Activated CD4-positive, alpha-beta memory T cell treated with anti-CD3 and anti-CD28 coated beads for 36 hours (primary cell): ENCODE results near the gene SCAF8. TPM values are rescaled to one million over a fixed set of nuclear protein-coding genes. Genes with fewer than 3 reads are reported as not detected.

Experiments used
- CTCF ChIA-PET: fragments of 350-600 bp; sonication (Branson Sonifier 250); formaldehyde crosslinking; loops from one replicate; lab custom pipeline; 2021; ENCODE audit warnings: antibody characterized with exemption, inconsistent platforms; lab: Charles Lee
- POLR2A ChIA-PET: fragments of 350-600 bp; sonication (Branson Sonifier 250); formaldehyde crosslinking; loops from one replicate; lab custom pipeline; 2021; ENCODE audit warnings: antibody characterized with exemption; lab: Charles Lee
- DNase-seq: peaks from one replicate; pipeline ENCODE4 v3.0.0-alpha.2; 2020
- H3K27ac Mint-ChIP-seq: one replicate; pipeline ENCODE4 v1.8.0; 2021; ENCODE audit warnings: mixed read lengths
- H3K27me3 Mint-ChIP-seq: one replicate; pipeline ENCODE4 v1.8.0; 2021; ENCODE audit warnings: mixed read lengths
- H3K36me3 Mint-ChIP-seq: one replicate; pipeline ENCODE4 v1.8.0; 2021; ENCODE audit warnings: mixed read lengths
- H3K4me1 Mint-ChIP-seq: one replicate; pipeline ENCODE4 v1.8.0; 2021; ENCODE audit warnings: low read depth, mixed read lengths
- H3K4me3 Mint-ChIP-seq: one replicate; pipeline ENCODE4 v1.8.0; 2021; ENCODE audit warnings: mild to moderate bottlenecking, mixed read lengths
- H3K9me3 Mint-ChIP-seq: one replicate; pipeline ENCODE4 v1.8.0; 2021; ENCODE audit warnings: mixed read lengths
- intact Hi-C: fragments of 100-400 bp; cut with micrococcal nuclease; formaldehyde crosslinking; loops from one replicate; pipeline ENCODE4 v1.15.1; 2023
- total RNA-seq, 2 experiments: library from RNA; stranded (reverse); gene quantifications; one replicate each; pipeline ENCODE4 v1.2.3, GENCODE V29; 2021

The SCAF8 gene
- total RNA-seq, 2 experiments from 2014 or later, result 30.1 to 31.7 TPM

DNA sequence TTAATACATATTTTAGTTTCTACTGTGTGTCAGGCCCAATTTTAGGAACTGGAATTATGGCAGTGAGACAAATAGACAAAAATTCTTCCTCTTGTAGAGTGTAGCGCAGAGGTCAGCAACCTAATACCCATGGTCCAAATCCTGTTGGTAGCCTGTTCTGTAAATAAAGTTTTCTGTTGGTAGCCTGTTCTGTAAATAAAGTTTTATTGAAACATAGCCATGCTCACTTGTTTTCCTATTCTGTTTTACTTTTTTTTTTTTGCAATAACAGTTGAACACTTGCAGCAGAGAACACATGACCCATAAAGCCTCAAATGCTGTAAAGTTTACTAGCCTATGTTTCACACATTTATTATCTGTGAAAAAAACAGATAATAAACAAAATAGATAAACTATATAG is 87.9 kb downstream of the SCAF8 start:
- Mint-ChIP-seq H3K4me1 (peaks cover 7% of the 10 kb centered on the region), H3K36me3 (peaks cover 47% of the 10 kb centered on the region), H3K27ac (no peak overlapping the region), H3K27me3 (no peaks in the 10 kb centered on the region), H3K9me3 (no peaks in the 10 kb centered on the region), H3K4me3 (no peak overlapping the region)
- ChIA-PET CTCF (interaction anchor here (1.0 kb wide), 1 partner anchor 145 kb away, joined by 3 read pairs; no protein-coding TSS in a partner anchor), POLR2A (no interaction called here)
- intact Hi-C loops, result no loop called here
- DNase-seq, result no peak

DNA sequence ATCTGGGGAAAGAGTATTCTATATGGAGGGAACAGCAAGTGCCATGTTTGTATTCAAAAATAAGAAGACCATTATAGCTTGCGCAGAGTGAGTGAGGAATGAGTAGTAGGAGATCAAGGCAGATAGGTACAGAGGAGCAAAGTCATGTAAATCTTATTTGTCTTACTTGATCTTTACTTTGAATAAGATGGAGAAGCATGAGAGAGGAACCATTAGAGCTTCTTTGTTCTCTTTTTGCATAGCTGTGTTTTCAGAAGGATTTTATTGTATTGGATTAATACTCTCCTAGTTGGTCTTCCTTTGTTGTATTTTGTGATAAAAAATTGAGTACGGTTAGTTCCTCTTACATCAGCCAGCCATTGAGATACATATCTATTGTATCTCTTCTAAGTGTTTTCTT is 88.4 kb downstream of the SCAF8 start:
- Mint-ChIP-seq H3K27ac (no peak overlapping the region), H3K27me3 (no peaks in the 10 kb centered on the region), H3K36me3 (peaks cover 42% of the 10 kb centered on the region), H3K4me3 (no peak overlapping the region), H3K4me1 (peaks cover 2% of the 10 kb centered on the region), H3K9me3 (no peaks in the 10 kb centered on the region)
- POLR2A ChIA-PET, result no interaction called here
- CTCF ChIA-PET, result interaction anchor here (1.0 kb wide), 1 partner anchor 146 kb away, joined by 3 read pairs; no protein-coding TSS in a partner anchor
- intact Hi-C loops, result no loop called here
- no peak for DNase-seq

DNA sequence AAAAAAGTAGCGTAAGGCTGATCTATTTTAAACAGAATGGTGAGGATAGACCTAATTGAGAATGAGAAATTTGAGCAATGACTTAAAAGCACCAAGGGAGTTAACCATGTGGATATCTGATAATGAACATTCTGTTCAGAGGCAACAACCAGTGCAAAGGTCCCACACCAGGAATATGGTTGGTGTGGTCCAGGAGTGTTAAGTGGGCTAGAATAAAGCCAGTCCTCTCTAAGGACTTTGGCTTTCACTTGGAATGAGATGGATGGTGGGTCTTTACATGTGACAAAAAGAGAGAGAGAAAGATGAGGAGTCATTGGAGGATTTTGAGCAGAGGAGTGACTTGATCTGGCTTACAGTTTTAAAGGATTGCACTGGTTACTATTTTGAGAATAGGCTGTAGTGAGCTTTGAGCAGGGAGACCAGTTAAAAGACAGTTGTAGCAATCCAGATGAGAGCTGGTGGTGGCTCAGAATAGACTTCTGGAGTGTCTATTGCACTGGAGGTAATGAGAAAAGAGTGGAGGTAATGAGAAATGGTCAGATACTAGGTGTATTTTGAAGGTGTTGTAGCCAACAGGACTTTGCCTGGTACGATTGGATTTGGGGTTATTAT is 89.8 kb downstream of the SCAF8 start:
- intact Hi-C loops, result no loop called here
- H3K36me3 Mint-ChIP-seq, result peaks cover 42% of the 10 kb centered on the region
- ChIA-PET CTCF (no interaction called here), POLR2A (no interaction called here)
- no peak for DNase-seq
- no peak overlapping the region for H3K4me3 Mint-ChIP-seq
- H3K27ac Mint-ChIP-seq, result no peak overlapping the region
- no peaks in the 10 kb centered on the region for H3K9me3 Mint-ChIP-seq
- no peaks in the 10 kb centered on the region for H3K27me3 Mint-ChIP-seq
- H3K4me1 Mint-ChIP-seq, result peaks cover 2% of the 10 kb centered on the region

DNA sequence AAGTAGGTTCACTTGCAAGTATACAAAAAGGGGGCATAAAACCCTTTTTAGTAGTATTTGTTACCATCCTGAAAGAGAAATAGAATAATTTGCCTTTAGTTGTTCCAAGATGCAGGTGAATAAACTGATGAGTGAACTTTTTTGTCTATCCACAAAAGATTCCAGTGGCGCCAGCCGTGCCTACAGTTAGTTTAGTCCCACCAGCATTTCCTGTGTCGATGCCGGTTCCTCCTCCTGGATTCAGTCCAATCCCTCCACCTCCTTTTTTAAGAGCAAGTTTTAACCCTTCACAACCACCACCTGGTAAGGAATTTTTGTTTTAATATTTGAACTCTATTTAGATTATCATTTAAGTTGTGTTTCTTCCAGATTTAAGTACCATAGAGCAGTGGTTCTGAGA is 90.9 kb downstream of the SCAF8 start:
- Mint-ChIP-seq H3K27ac (no peak overlapping the region), H3K9me3 (no peaks in the 10 kb centered on the region), H3K4me1 (peaks cover 2% of the 10 kb centered on the region), H3K36me3 (peaks cover 38% of the 10 kb centered on the region), H3K27me3 (no peaks in the 10 kb centered on the region), H3K4me3 (no peak overlapping the region)
- ChIA-PET POLR2A (no interaction called here), CTCF (interaction anchor here (1.4 kb wide), 1 partner anchor 92 kb away, joined by 3 read pairs; no protein-coding TSS in a partner anchor)
- intact Hi-C loops, result no loop called here
- no peak for DNase-seq

DNA sequence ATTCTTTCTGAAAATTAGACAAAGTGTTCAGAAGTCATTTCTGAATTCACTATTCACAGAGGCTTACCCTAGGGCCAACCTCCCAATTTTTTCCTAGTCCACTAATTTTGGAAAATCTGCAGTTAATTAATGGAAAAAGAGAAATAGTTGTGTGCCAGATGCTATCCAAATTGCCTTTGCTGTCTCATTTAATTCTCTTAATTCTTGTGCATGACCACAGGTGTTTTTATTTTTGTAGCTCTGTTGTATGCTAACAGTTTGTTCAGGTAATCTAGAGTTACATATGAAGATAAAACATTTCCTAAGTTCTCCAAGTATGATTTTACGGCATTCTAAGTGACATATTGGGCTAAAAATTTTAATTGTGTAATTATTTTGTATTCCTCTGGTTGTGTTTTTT is 96.8 kb downstream of the SCAF8 start:
- H3K9me3 Mint-ChIP-seq, result no peaks in the 10 kb centered on the region
- intact Hi-C loops, result no loop called here
- peaks cover 4% of the 10 kb centered on the region for H3K4me1 Mint-ChIP-seq
- H3K27ac Mint-ChIP-seq, result no peak overlapping the region
- H3K36me3 Mint-ChIP-seq, result peaks cover 36% of the 10 kb centered on the region
- CTCF ChIA-PET, result no interaction called here
- no peak overlapping the region for H3K4me3 Mint-ChIP-seq
- DNase-seq, result no peak
- no peaks in the 10 kb centered on the region for H3K27me3 Mint-ChIP-seq
- POLR2A ChIA-PET, result no interaction called here

DNA sequence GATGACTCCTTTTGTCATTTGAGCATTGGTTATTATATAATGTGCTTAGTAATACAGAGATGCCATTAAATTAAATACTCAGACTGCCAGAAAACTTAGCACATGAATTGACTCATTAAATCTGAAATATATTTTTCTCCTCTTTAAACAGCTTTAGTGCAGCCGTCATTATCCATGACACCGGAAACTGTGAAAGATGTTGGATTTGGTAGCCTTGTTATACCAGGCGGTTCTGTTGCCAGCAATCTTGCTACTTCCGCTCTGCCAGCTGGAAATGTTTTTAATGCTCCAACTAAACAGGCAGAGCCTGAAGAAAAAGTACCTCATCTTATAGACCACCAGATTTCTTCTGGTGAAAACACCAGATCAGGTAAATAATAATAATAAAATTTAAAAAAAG is 97.6 kb downstream of the SCAF8 start:
- no peak overlapping the region for H3K27ac Mint-ChIP-seq
- H3K36me3 Mint-ChIP-seq, result peaks cover 36% of the 10 kb centered on the region
- no peak for DNase-seq
- H3K4me1 Mint-ChIP-seq, result peaks cover 9% of the 10 kb centered on the region
- POLR2A ChIA-PET, result no interaction called here
- intact Hi-C loops, result no loop called here
- H3K9me3 Mint-ChIP-seq, result no peaks in the 10 kb centered on the region
- no peak overlapping the region for H3K4me3 Mint-ChIP-seq
- CTCF ChIA-PET, result no interaction called here
- H3K27me3 Mint-ChIP-seq, result no peaks in the 10 kb centered on the region

DNA sequence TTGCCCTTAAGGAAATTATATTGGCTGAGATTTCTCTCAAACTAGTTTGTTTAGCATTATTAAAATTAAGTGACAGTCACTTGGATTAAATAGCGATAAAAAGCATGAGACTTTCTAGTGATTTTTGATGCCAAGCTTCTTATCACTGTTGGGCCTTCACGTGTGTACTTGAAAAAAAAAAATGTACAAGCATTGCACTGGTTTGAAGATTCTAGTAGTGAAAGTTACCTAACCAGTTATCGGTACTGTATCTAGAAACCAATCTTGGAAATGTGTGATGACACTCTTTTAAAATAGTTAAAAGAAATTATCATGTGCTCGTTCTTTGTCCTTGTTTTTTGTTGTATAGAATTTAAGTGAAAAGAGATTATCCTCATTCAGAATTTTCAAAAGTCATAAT is 102.1 kb downstream of the SCAF8 start:
- Mint-ChIP-seq H3K4me1 (peaks cover 22% of the 10 kb centered on the region), H3K27ac (no peak overlapping the region), H3K9me3 (no peaks in the 10 kb centered on the region), H3K4me3 (no peak overlapping the region), H3K36me3 (peaks cover 19% of the 10 kb centered on the region), H3K27me3 (no peaks in the 10 kb centered on the region)
- intact Hi-C loops, result no loop called here
- no peak for DNase-seq
- ChIA-PET POLR2A (interaction anchor here (0.7 kb wide), 1 partner anchor 445 kb away, joined by 3 read pairs; no protein-coding TSS in a partner anchor), CTCF (no interaction called here)

DNA sequence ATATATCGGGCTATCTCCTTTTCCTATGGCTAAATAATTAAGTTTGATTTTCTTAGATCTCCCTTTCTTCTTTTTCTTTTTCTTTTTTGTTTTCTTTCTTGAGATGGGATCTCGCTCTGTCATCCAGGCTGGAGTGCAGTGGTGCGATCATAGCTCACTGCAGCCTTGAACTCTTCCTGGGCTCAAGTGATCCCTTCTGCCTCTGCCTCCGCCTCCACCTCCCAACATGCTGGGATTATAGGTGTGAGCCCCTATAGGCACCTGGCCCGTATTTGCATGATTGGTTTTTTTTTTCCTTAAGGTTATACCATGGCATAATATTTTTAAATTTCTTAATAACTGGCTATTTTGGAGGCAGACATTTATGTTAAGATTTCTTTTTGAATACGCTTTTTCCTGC is 106.3 kb downstream of the SCAF8 start:
- ChIA-PET CTCF (no interaction called here), POLR2A (no interaction called here)
- Mint-ChIP-seq H3K27ac (no peak overlapping the region), H3K4me1 (peaks cover 30% of the 10 kb centered on the region), H3K9me3 (no peaks in the 10 kb centered on the region), H3K27me3 (no peaks in the 10 kb centered on the region), H3K4me3 (no peak overlapping the region), H3K36me3 (peaks cover 5% of the 10 kb centered on the region)
- intact Hi-C loops, result no loop called here
- no peak for DNase-seq

DNA sequence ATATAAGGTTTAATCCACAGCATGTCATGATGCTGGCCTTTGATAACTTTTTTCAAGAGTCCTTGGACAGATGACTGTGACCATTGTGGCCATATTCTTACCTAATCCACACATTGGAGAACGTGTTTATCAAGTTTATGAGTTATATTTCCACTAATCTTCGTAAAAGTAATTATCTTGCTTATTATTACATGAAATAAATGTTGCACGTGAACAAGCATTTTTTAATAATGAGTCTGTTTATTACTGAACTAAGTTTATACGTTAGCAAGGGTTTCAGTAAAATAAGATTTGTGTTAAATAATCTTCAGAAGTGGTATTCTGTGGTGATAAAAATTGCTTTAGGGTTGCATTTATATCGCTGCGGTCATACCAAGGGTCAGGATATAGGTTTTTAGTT is 107.1 kb downstream of the SCAF8 start:
- CTCF ChIA-PET, result no interaction called here
- no peaks in the 10 kb centered on the region for H3K9me3 Mint-ChIP-seq
- H3K4me3 Mint-ChIP-seq, result no peak overlapping the region
- H3K27ac Mint-ChIP-seq, result no peak overlapping the region
- intact Hi-C loops, result no loop called here
- DNase-seq, result no peak
- H3K4me1 Mint-ChIP-seq, result peaks cover 25% of the 10 kb centered on the region
- POLR2A ChIA-PET, result no interaction called here
- H3K36me3 Mint-ChIP-seq, result peaks cover 10% of the 10 kb centered on the region
- no peaks in the 10 kb centered on the region for H3K27me3 Mint-ChIP-seq

DNA sequence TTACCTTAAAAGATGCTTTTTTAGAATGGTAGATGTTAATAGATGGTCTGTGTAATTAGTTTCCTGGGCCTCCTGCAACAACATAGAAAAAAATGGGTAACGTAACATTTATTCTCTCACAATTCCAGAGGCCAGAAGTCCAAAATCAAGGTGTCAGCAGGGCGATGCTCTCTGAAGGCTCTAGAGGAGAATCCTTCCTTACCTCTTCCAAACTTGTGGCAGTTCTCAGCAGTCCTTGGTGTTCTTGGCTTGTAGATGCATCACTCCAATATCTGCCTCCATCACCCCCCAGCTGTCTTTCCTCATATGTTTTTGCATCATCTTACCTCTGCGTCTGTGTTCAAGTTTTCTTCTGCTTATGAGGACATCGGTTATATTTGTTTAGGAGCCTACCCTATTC is 107.9 kb downstream of the SCAF8 start:
- no peak for DNase-seq
- Mint-ChIP-seq H3K4me3 (no peak overlapping the region), H3K4me1 (peaks cover 22% of the 10 kb centered on the region), H3K9me3 (no peaks in the 10 kb centered on the region), H3K27ac (no peak overlapping the region), H3K36me3 (peaks cover 11% of the 10 kb centered on the region), H3K27me3 (no peaks in the 10 kb centered on the region)
- ChIA-PET POLR2A (no interaction called here), CTCF (no interaction called here)
- intact Hi-C loops, result no loop called here

DNA sequence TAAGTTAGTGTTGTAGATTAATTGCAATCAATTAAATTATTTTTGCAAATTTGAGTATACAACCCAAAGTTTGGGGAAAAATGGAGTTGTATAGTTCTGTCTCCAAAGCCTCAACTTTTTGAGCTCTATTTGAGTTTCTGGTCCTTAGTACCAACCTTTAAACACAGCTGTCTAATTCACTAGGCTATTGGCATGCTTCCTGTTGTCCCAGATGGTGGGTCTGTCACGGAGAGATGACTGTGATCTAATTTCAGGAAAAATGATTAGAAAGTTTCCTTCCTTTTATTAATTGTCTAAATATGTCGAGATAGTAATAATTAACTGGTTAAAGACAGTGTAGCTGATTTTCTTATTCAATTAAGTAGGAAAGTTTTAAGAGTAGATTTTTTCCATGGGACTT is 109.6 kb downstream of the SCAF8 start:
- ChIA-PET POLR2A (no interaction called here), CTCF (interaction anchor here (0.8 to 1.5 kb wide), 2 partner anchors 167 to 168 kb away, joined by 3 to 4 read pairs; no protein-coding TSS in a partner anchor)

DNA sequence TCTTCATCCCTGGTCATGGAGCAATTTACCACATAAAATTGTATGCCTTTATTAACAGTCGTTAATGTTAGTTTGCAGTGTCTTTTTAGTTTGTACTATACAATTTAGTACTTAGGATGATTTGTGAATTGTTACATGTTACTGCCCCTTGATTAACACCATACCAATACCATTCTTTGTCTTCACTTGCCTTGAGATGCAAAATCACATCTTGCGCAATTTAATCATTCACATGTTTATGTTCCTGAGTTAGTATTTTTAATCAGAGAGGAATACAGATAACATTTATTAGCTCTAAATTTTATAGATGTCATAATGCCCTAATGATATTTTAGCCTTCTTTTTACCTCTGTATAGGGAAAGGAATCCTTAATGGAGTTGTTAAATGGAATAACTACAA is 114.1 kb downstream of the SCAF8 start:
- peaks cover 15% of the 10 kb centered on the region for H3K36me3 Mint-ChIP-seq
- H3K4me1 Mint-ChIP-seq, result peaks cover 16% of the 10 kb centered on the region
- no peak overlapping the region for H3K4me3 Mint-ChIP-seq
- no peaks in the 10 kb centered on the region for H3K27me3 Mint-ChIP-seq
- H3K27ac Mint-ChIP-seq, result no peak overlapping the region
- no peaks in the 10 kb centered on the region for H3K9me3 Mint-ChIP-seq
- ChIA-PET POLR2A (no interaction called here), CTCF (no interaction called here)
- DNase-seq, result no peak
- intact Hi-C loops, result no loop called here

More for the DNA sequence above, 109.6 kb downstream of the SCAF8 start:
- DNase-seq, result no peak
- H3K4me3 Mint-ChIP-seq, result no peak overlapping the region
- H3K4me1 Mint-ChIP-seq, result peaks cover 22% of the 10 kb centered on the region
- H3K9me3 Mint-ChIP-seq, result no peaks in the 10 kb centered on the region
- no peak overlapping the region for H3K27ac Mint-ChIP-seq
- intact Hi-C loops, result no loop called here
- no peaks in the 10 kb centered on the region for H3K27me3 Mint-ChIP-seq
- H3K36me3 Mint-ChIP-seq, result peaks cover 11% of the 10 kb centered on the region

DNA sequence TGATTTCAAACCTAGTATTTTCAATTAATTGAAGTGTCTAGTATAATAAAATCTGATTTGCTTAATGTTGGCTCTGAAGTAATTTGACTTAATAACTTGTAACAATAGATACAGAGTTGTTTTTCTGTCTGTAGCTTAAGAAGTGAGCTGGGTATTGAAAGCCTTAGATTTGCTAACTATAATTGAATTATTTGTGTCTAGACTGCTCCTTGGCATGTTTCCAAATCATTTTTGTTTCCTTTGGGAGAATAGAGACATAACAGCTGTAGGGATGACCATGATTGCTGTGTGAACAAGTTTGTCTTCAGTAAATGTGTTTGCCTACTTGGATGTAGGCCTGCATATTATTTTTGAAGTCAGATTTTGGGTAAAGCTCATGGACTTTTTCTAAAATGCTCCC is 115.4 kb downstream of the SCAF8 start:
- Mint-ChIP-seq H3K36me3 (peaks cover 15% of the 10 kb centered on the region), H3K4me1 (peaks cover 11% of the 10 kb centered on the region), H3K27me3 (no peaks in the 10 kb centered on the region), H3K27ac (no peak overlapping the region), H3K9me3 (no peaks in the 10 kb centered on the region), H3K4me3 (no peak overlapping the region)
- DNase-seq, result no peak
- intact Hi-C loops, result no loop called here
- ChIA-PET POLR2A (no interaction called here), CTCF (interaction anchor here (0.7 to 1.2 kb wide), 2 partner anchors 173 to 305 kb away, joined by 4 read pairs; no protein-coding TSS in a partner anchor)
